Endothelial cell of umbilical vein (primary cell): ENCODE results near the gene EHD1. TPM values are rescaled to one million over a fixed set of nuclear protein-coding genes. Genes with fewer than 3 reads are reported as not detected.

Experiments
- BruUV-seq: library from RNA; stranded (reverse); fragments of 400-500 nt; replicated peaks from 2 replicates; lab custom pipeline; 2021; lab: Mats Ljungman, UMichigan
- CTCF ChIA-PET: fragments of 300-600, 350-600 bp; sonication (Branson Sonifier 250); formaldehyde crosslinking; loops from one replicate; lab custom pipeline; 2021; ENCODE audit warnings: antibody characterized with exemption, inconsistent platforms; lab: Charles Lee
- POLR2A ChIA-PET: fragments of 300-600, 350-600 bp; sonication (Branson Sonifier 250); formaldehyde crosslinking; loops from one replicate; lab custom pipeline; 2021; ENCODE audit warnings: antibody characterized with exemption, inconsistent platforms; lab: Charles Lee
- DNase-seq: peaks from one replicate; pipeline ENCODE4 v3.0.0-alpha.2; 2011; ENCODE audit warnings: low read depth, low spot score
- FAIRE-seq: peaks from 2 replicates; lab custom pipeline; 2011; peaks lifted over from hg19 to GRCh38; lab: Jason Lieb, UNC
- H2AFZ ChIP-seq: 2 replicates; pipeline ENCODE4 v1.6.0; 2012; ENCODE audit warnings: low read depth, low read length, control low read depth, inconsistent platforms
- H3K27ac ChIP-seq: 2 replicates; pipeline ENCODE4 v1.5.1; 2011; ENCODE audit warnings: low read depth, mild to moderate bottlenecking, control low read depth, low read length, moderate library complexity; ENCODE audit not compliant: insufficient read depth
- H3K27me3 ChIP-seq, 2 experiments: 2 replicates each; pipeline versions ENCODE4 v1.6.0 to v1.6.1; 2011; ENCODE audit warnings: low read length in 2 of 2, mixed read lengths in 1 of 2; ENCODE audit not compliant: control insufficient read depth in 2 of 2, insufficient read depth in 2 of 2
- H3K36me3 ChIP-seq, 2 experiments: 2 replicates in 1 of 2; 3 replicates in 1 of 2; pipeline ENCODE4 v1.5.1; 2011; ENCODE audit warnings: low read length in 2 of 2, mild to moderate bottlenecking in 1 of 2, moderate library complexity in 1 of 2; ENCODE audit not compliant: control insufficient read depth in 2 of 2, insufficient read depth in 2 of 2; ENCODE audit errors: extremely low read depth in 1 of 2
- H3K4me1 ChIP-seq: 3 replicates; pipeline ENCODE4 v1.5.1; 2011; ENCODE audit warnings: mild to moderate bottlenecking, low read length; ENCODE audit not compliant: control insufficient read depth, insufficient read depth; ENCODE audit errors: extremely low read depth
- H3K4me2 ChIP-seq: 2 replicates; pipeline ENCODE4 v1.6.1; 2011; ENCODE audit warnings: low read length, control low read depth, mixed read lengths; ENCODE audit not compliant: insufficient read depth
- H3K4me3 ChIP-seq, 3 experiments: fragments of 200-600 bp in 1 of 3; sonication (generic), shearing (Covaris generic) in 1 of 3; replicated peaks in 1 of 3; 2 replicates each; pipeline ENCODE4 v1.5.1; 2011 to 2016; ENCODE audit warnings: control low read depth in 3 of 3, low read length in 3 of 3, mild to moderate bottlenecking in 2 of 3, inconsistent platforms in 1 of 3, low read depth in 1 of 3, moderate library complexity in 1 of 3; ENCODE audit not compliant: insufficient read depth in 1 of 3
- H3K79me2 ChIP-seq: 2 replicates; pipeline ENCODE4 v1.6.0; 2012; ENCODE audit warnings: low read length, inconsistent platforms; ENCODE audit not compliant: control insufficient read depth, insufficient read depth
- H3K9ac ChIP-seq: replicated peaks from 2 replicates; pipeline ENCODE3; 2011; ENCODE audit warnings: low read length, control low read depth; ENCODE audit not compliant: insufficient read depth; ENCODE audit errors: extremely low read depth
- H3K9me1 ChIP-seq: replicated peaks from 3 replicates; pipeline ENCODE4 v1.6.0; 2011; ENCODE audit warnings: mild to moderate bottlenecking, low read length; ENCODE audit not compliant: control insufficient read depth, insufficient read depth; ENCODE audit errors: extremely low read depth
- H3K9me3 ChIP-seq: replicated peaks from 2 replicates; pipeline ENCODE4 v1.5.1; 2012; ENCODE audit warnings: low read length, inconsistent platforms; ENCODE audit not compliant: control insufficient read depth, insufficient read depth
- H4K20me1 ChIP-seq: replicated peaks from 2 replicates; pipeline ENCODE3; 2011; ENCODE audit warnings: mild to moderate bottlenecking, low read length; ENCODE audit not compliant: control insufficient read depth, insufficient read depth; ENCODE audit errors: extremely low read depth
- CTCF ChIP-seq, 2 donors: IDR thresholded peaks; 1 replicate in 1 of 2; 2 replicates in 1 of 2; pipeline ENCODE4 v1.5.1; 2011; ENCODE audit warnings: low read length in 2 of 2, mild to moderate bottlenecking in 2 of 2, moderate library complexity in 2 of 2, control low read depth in 1 of 2, inconsistent platforms in 1 of 2, low read depth in 1 of 2; ENCODE audit not compliant: insufficient read depth in 1 of 2; ENCODE audit errors: extremely low read depth in 1 of 2
- EZH2 ChIP-seq: IDR thresholded peaks from 2 replicates; pipeline ENCODE4 v1.6.1; 2012; ENCODE audit warnings: borderline replicate concordance, low read depth, mild to moderate bottlenecking, moderate library complexity, low read length, inconsistent platforms; ENCODE audit not compliant: severe bottlenecking
- FOS ChIP-seq: IDR thresholded peaks from 2 replicates; pipeline ENCODE4 v1.6.1; 2011; ENCODE audit warnings: mild to moderate bottlenecking, low read length, moderate library complexity, borderline replicate concordance; ENCODE audit not compliant: insufficient read depth
- GATA2 ChIP-seq: IDR thresholded peaks from 2 replicates; pipeline ENCODE4 v1.7.0; 2011; ENCODE audit warnings: low read depth, mild to moderate bottlenecking, moderate library complexity, mixed read lengths, low read length; ENCODE audit not compliant: insufficient read length, insufficient read depth
- JUN ChIP-seq: IDR thresholded peaks from 2 replicates; pipeline ENCODE4 v1.6.1; 2011; ENCODE audit warnings: borderline replicate concordance, low read depth; ENCODE audit not compliant: insufficient read length, insufficient read depth
- MAX ChIP-seq: IDR thresholded peaks from 2 replicates; pipeline ENCODE4 v1.6.1; 2011; ENCODE audit not compliant: insufficient read depth, insufficient read length
- MYC ChIP-seq: IDR thresholded peaks from one replicate; pipeline ENCODE4 v1.6.1; 2011; ENCODE audit warnings: mild to moderate bottlenecking, low read depth, low read length
- POLR2A ChIP-seq: IDR thresholded peaks from 2 replicates; pipeline ENCODE4 v1.6.1; 2012; ENCODE audit warnings: low read depth, mild to moderate bottlenecking, control low read depth, low read length
- POLR2AphosphoS5 ChIP-seq: IDR thresholded peaks from 2 replicates; pipeline ENCODE4 v1.6.1; 2012; ENCODE audit warnings: low read depth, mild to moderate bottlenecking, control low read depth, low read length, moderate library complexity; ENCODE audit not compliant: insufficient read depth
- dilution Hi-C: fragments of 300-500 bp; cut with MboI; formaldehyde crosslinking; loops from one replicate; pipeline ENCODE4 v1.15.0; 2019; ENCODE audit warnings: low sequenced_read_pairs; ENCODE audit not compliant: extremely low pct_ligation_motif_present
- intact Hi-C: fragments of 100-400 bp; cut with micrococcal nuclease; formaldehyde crosslinking; loops from one replicate; pipeline ENCODE4 v1.10.0; 2022
- polyA plus RNA-seq, 4 experiments: library from polyadenylated mRNA; depleted of rRNA in 3 of 4; stranded (reverse) in 3 of 4; unstranded in 1 of 4; fragments of >200 nt; gene quantifications; 2 replicates each; pipeline versions ENCODE4 v1.2.1 to v1.2.3, GENCODE V29; 2011 to 2012; ENCODE audit warnings: missing spikeins in 1 of 4
- total RNA-seq: library from RNA; stranded (reverse); gene quantifications from 2 replicates; pipeline ENCODE4 v1.2.3, GENCODE V29; 2021

Gene EHD1
- total and polyA plus RNA-seq, 2 donors (not counting 3 experiments of a cell fraction or from before 2014, with no cell fraction given): 109 to 136 TPM

GRCh38 chr11:64850979-64851567 is 27.3 kb downstream of the EHD1 start:
- TF ChIP-seq CTCF (IDR thresholded peaks at IDR 0.05; ENCODE audit: extremely low read depth in 1 of 2, insufficient read depth in 1 of 2, low read depth in 1 of 2, low read length in 2 of 2) (no peak), FOS (no peak), EZH2 (no peak), MYC (no peak), JUN (no peak), GATA2 (no peak), POLR2AphosphoS5 (no peak), MAX (no peak), POLR2A (no peak)
- Histone ChIP-seq H3K9ac (no peak overlapping the region), H4K20me1 (no peaks in the 10 kb centered on the region), H3K27me3 (no peaks in the 10 kb centered on the region), H2AFZ (no peak overlapping the region), H3K27ac (no peak overlapping the region), H3K79me2 (peaks cover 14% of the 10 kb centered on the region), H3K4me2 (no peak overlapping the region), H3K9me1 (no peaks in the 10 kb centered on the region), H3K4me1 (peaks cover 20% of the 10 kb centered on the region), H3K9me3 (no peaks in the 10 kb centered on the region), H3K36me3 (peaks cover 0 to 5% of the 10 kb centered on the region in 2 experiments), H3K4me3 (no peak overlapping the region)
- intact Hi-C loops: no loop called here
- no peak for FAIRE-seq
- BruUV-seq: no TSS peak
- no peak for DNase-seq
- dilution Hi-C loops: no loop called here
- CTCF ChIA-PET: interaction anchor here (0.7 to 7.6 kb wide), 6 partner anchors 8 to 63 kb away, joined by 3 to 168 read pairs (median 33); partner anchors contain the start of gene EHD1
- POLR2A ChIA-PET: interaction anchor here (0.7 to 4.2 kb wide), 3 partner anchors 15 to 27 kb away, joined by 4 to 24 read pairs (median 4); partner anchors contain the start of gene EHD1
